ENCODE data around the gene TBCB.

- TF ChIP-seq CTCF (IDR thresholded peaks at IDR 0.05; ENCODE audit: insufficient read depth, low read length) (no peak), POLR2AphosphoS5 (IDR thresholded peaks at IDR 0.05; ENCODE audit: low read depth) (no peak), REST (IDR thresholded peaks at IDR 0.05; ENCODE audit: insufficient replicate concordance, low read depth) (no peak)
Measured at GRCh38 chr19:36093146-36093662, 22.1 kb upstream of the TBCB start.
